ENCODE measurements around the gene SLIT3.

Gene SLIT3

DNA sequence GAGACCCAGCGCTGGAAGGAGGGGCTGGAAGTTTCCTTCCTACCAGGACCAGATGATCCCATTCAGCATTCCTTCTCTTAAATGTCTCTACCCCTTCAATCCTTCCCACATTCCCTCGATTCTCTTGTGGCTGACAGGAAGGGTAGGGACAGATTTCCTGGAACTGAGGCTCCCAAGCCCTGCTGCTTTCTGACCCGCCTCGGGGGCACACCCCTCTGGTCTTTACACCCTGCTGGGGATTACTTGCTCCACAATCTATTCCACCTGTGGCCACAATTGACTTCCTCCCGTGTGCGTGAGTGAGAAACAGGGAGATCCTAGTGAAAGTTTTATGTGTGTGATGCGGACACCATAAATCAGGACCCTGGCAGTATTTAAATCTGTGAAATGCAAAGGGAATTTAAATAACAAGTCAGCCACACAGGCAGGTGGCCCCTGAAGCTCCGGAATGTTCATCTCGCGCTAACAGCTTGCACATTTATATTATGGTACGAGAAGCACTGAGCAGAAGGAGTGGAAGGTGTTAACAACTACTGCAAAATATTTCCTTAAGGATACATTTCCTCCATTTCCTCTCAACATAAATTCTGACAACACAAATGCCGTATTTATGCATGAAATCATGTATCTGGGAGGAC lies 237.5 kb downstream of the SLIT3 start:
- DNase-seq: no peak

GRCh38 chr5:169062690-169063089 lies 238.2 kb downstream of the SLIT3 start:
- no peak for DNase-seq

GRCh38 chr5:169054506-169054905 lies 246.4 kb downstream of the SLIT3 start:
- no peak for DNase-seq

DNA sequence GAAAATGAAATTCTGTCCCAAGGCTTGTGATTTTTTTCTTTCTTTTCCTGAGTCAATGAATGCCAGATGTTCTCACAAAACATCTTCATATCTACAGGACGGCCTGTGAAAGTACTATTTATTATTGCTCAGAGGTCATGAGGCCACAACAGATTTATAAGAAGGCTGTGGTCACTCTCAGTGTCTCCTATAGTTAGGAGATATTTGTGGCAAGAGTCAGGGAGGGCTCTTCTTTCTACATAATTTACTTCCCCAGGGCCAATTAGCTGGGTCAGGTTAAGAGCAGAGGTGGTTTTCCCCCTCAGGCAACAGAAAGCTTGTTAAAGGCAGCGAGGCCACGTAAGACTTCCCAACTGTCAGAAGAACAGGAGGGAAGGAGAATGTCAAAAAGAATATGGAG lies 248.7 kb downstream of the SLIT3 start:
- no peak for DNase-seq

- DNase-seq: no peak
Measured at GRCh38 chr5:169051351-169051750, 249.6 kb downstream of the SLIT3 start.

DNA sequence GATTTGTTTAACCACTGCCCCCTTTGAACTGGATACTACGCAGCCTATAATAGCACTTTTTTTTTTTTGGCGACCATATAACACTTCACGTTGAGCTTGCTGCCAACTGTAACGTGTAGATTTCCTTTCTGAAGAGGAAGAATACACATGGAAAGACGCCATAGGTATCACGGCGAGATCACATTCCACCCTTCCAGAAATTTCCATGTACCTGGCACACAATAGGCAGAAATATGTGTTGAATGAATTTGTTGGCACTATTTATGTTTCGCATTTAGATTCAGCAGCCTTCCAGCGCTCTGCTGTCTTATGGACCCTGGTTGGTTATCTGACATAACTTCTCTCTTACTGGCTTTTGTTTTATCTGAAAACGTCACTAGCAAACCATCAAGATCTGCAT lies 250.3 kb downstream of the SLIT3 start:
- no peak for DNase-seq

GRCh38 chr5:169050146-169050571 lies 250.8 kb downstream of the SLIT3 start:
- DNase-seq: no peak

GRCh38 chr5:169049712-169050111 lies 251.2 kb downstream of the SLIT3 start:
- DNase-seq: no peak

GRCh38 chr5:169048181-169049125 lies 252.5 kb downstream of the SLIT3 start:
- DNase-seq: no peak

DNA sequence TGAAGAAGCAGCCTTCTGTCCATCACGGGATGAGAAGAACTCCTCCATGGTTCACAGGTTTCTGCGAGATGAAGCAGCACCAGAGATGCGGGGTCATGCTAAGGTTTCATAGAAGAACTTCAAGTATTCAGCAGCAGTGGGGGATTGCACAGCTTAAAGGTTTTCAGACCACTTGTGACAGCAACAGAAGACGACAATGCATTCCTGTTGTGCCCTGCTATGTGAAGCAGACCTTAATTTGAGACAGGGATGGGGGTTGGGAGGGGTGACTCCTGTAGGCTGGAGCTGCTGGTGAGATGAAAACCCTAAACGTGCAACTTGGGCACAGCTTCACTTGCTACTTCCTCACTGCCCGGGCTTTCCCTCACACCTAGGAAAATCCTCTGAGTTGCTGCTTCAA lies 256.0 kb downstream of the SLIT3 start:
- no peak for DNase-seq

GRCh38 chr5:169041180-169041579 lies 259.8 kb downstream of the SLIT3 start:
- DNase-seq: no peak

DNA sequence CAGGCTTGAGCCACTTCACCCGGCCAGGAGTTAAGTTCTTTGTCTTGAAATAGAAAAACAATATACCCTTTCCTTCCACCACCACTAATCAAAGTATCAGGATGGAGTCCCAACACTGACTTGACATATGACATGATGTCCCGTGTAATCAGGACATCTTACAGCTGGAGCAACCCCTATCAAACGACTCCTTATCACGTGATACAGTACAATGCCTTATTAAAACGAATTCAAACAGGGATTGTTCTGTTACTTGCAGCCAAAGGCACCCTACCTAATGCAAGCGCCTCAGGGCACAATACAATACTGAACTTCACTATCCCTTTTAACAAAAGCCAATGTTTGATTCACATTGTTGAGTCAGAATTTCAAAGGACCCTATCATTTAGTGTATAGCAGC lies 261.3 kb downstream of the SLIT3 start:
- no peak for DNase-seq

GRCh38 chr5:169037466-169037865 lies 263.5 kb downstream of the SLIT3 start:
- no peak for DNase-seq

DNA sequence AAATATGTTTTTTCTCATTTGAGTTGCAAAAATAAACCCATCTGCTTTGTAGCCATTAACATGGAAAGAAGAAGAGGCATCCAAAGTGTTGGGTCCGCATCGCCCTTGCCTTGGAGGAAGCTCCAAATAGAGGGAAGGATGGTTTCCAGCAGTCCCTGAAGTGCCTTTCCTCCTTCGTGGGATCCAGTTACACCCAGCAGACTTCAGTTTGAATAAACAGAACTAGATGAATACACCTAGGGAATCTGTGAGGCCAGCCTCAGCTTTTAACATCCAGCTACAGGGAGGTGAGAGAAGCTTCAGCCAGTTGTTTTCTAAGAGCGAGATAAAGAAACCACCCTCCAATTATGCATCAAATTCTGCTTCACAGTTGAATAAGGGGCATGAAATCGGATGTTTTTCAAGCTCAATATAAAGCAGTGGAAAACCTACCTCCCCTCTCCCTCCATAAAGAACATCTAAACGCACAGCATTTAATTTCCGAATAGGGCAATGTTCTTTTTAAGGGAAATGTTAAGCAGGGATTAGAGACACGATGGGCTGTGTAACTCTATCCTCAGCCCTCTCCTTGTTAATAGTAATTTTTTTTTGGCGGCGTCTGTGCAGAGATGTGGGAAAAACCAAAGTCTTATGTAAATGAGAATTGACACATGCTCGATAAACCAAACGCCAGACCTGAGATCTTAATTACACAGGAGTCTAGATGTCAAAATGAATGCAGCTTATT lies 264.7 kb downstream of the SLIT3 start:
- no peak for DNase-seq

DNA sequence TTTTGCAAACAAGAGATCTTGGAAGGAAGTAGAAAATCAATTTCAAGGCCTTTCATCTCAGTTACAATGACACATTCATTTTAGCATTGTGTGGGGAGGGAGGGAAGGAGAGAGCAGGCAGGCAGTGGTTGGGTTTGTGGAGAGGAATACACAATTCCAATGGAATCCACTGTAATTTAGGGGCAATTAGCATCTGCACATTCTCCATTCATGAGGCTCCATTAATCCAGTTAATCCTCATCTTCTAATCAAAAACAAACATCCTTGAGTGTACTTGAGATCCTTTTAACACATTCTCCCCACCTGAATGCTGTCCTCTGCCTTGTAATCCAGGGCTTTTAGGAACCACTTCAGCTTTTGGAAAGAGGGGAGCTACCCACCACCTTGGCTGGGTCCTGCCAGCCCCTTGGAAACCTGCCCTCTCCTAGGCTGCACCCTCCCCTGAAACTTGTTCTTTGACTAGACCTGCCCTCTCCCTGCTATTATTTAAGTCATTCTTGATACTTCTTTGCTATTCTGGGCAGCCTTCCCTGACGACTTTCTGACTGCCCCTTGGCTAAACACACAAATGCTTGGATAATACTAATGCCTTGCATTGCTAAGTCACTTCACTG lies 271.2 kb downstream of the SLIT3 start:
- no peak for DNase-seq

- DNase-seq: no peak
Measured at GRCh38 chr5:169029037-169029436, 271.9 kb downstream of the SLIT3 start.

DNA sequence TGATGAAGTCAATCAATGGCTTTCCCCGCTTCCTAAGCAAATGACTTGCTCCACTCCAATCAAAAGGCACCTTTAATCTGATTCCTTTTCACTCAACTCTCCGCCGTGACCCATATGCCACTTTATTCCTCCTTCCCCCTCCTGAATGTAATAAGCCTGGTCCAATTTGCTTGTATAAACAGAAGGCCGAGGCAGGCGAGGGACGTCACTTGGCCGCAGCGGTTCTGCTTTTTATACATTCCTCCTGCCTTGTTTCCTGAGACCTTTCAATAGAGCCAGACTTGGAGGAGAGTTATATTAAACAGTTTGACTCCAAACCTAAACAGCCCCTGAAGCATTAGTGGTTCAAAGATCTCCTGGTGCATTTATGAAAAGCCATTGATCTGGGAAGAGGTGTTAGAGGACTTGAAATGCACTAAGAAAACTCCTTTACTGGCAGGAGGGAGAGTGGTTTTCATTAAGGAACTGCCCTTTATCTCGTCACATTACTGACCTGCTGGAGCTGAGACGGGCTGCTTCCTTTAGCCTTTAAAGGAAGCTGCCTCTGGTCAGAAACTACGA lies 273.4 kb downstream of the SLIT3 start:
- DNase-seq: no peak

DNA sequence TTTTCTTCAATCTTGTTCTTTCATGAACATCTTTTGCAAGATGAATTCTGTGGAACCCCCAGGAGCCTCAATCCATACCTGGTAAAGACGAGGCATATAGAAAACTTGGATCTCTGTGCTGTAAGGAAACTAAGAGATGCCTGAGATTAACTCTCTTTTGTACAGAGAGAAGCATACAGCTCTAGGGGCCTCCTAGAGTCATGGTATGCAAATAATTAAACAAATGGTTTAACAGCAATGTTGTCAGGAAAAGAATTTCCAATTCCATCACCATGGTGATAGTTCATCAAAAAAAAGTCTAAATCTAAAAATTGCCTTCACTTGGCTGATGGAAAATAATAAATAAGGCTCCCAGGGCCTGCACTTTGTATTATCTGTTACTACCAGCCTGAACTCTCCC lies 275.4 kb downstream of the SLIT3 start:
- DNase-seq: no peak

DNA sequence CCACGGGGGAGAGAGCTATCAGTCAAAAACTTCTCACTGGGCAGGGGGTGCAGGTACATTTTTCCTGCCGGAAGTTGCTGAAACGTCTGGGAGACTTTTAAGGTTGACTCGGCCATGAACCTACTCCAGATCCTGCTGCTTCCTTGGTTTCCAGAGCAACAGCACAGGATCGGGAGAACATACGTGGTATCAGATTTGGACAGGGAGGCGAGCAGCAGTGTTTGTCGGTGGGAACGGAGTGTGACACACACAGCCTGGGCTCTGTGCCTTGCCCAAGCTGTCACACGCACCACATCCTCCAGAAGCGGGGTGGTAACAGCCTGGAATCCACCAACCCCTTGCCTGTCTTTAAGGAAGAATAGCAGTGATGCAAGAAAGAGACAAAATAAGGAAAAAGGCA lies 276.5 kb downstream of the SLIT3 start:
- no peak for DNase-seq

GRCh38 chr5:169022718-169023117 lies 278.2 kb downstream of the SLIT3 start:
- no peak for DNase-seq

DNA sequence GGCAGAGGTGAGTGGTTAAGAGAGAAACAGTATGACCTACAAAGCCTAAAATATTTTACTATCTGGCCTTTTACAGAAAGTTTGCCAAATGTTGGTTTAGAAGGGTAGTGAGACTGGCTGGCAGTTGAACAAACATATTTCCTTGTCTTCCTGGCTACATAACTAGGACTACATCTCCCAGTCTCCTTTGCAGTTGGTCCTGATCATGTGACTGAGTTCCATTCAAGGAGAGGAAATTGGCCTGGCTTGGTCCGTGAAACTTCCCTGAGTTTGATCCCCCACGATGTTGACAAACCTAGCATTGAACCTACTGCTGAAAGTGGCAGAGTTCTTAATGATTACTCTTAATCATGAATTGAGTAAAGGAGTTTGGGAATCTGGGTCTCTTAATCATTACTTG lies 280.8 kb downstream of the SLIT3 start:
- DNase-seq: no peak

GRCh38 chr5:169018925-169019324 lies 282.0 kb downstream of the SLIT3 start:
- DNase-seq: no peak

- no peak for DNase-seq
Measured at GRCh38 chr5:169015991-169016390, 284.9 kb downstream of the SLIT3 start.
